GM20431 (cell line): ENCODE measurements around the gene RBMS1.

ENCODE experiments used
- in situ Hi-C: fragments of 300-500 bp; cut with MseI, MboI; formaldehyde crosslinking; loops from one replicate; pipeline ENCODE4 v1.15.0; 2020; ENCODE audit warnings: low sequenced_read_pairs; ENCODE audit not compliant: unreplicated experiment

RBMS1 gene

GRCh38 chr2:160247296-160248035 is 246.1 kb downstream of the RBMS1 start:
- in situ Hi-C loops = no loop called here

DNA sequence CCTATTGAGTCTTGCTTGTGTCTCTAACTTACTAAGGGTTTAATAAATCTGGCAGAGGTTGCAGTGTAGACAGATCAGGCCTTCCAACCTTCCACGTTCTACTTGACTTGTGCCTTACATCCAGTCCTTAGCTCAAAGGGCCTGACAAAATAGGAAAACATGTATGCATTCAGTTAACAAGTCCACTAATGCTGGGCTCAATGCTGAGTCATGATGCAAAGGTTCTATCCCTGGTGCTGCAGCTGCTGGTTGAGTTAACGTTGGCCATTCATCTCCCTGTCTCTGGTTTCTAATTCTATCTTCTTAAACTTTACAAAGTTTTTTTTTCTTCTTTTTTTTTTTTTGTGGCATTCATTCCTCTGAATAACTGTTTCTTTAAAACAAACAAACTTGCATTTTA is 247.3 kb downstream of the RBMS1 start:
- in situ Hi-C loops = no loop called here

DNA sequence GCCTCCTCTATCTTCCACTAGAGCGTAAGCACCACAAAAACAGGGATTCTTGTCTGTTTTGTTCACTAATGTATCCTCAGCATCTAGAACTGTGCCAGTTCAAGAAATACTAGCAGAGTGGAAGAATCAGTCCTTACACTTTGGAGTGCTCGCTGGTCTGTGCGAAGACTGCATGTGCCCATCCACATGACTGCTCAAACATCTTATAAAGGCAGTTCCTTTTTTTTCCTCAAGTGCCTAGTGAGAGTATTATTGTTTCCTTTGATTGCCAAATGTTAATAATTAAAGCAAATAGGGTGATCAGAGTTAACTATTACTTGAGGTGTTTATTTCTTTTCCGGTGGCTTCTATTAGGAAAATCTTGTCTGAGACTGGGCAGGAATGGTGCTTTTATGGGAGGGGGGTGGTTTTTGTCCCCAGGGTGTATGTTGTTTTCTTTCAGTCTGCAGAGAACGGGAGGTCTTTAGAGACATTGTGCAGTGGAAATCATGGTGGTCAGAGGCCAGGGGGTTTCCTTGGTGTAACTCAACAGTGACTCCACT is 247.9 kb downstream of the RBMS1 start:
- in situ Hi-C loops = no loop called here

- in situ Hi-C loops = no loop called here
These were observed 250.6 kb downstream of the RBMS1 start for GRCh38 chr2:160242893-160243564.

DNA sequence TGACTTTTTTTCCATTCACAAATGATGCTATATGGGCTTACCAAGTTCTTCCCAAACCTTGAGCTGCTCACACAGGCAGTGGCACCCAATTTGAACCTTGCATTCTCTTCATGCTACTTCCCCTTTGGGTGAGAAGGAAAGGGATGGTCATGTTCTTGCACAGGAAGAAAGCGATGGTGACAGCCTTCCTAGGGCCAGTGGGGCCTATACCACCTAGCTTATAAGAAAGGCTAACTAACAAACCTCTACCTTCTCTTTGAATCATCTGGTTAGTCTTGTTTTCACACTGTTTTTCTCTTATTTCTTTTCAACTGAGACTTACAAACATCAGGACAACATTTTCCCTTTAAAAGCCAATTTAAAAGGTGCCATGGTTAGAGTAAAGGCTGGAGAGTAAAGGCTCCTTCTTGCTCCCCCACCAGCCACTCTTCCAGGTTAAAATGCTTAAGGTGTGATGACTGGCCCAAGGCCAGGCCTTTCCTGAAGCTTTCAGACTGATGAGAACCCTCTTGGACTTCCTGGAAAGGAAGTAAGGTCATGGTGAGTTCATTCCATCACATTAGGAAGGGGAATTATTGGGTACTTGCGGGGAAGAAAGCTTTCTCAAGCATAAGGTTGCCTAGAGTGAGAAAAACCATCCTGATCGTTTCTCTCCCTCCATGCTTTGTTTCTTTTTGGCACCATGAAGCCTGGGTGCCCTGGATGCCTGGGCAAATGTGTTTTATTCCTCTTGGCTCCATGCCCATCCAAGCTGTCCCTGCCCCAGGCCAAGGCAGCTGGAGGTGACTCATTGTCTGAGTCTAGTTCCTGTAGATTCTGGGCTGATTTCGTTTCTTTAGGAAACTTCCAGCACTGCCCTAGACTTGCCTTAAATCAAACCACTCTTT is 252.1 kb downstream of the RBMS1 start:
- in situ Hi-C loops = no loop called here

DNA sequence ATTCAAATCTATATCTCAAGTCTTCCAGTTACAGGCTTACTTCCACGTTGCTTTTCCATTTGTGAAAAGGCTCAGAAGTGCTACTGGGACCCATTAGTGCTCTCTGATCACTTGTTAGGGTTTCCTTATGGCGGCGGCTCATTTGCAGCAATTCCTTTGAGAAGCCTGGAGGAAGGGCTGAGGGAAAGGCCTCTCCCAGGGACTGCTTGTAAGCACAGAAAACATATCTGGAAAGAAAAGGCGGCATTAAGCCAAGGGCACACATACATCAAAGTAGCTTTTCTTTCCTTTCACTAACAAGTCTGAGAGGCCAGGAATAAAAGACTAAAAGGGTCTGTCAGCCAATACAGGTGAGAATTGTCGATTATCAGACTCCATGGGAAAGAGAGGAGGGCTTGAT is 254.2 kb downstream of the RBMS1 start:
- in situ Hi-C loops = no loop called here

DNA sequence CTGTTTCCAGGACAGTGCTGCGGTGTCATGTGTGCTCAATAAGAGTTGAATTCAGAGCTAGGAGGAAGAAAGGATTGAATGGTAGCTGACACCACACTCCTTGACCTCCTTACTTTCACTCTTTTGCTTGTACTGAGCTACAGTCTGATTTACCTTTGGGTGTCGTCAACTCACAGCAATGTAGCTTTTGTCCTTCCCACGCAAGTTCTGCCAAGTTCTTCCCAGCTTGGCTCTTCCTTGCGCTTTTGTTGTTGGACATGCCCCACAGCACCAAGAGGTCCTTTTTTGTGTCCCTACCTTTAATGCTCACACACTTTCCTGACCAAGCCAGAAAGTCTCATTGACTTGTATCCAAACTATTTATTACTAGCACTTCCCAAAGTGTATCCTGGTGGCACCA is 255.2 kb downstream of the RBMS1 start:
- in situ Hi-C loops = no loop called here

- in situ Hi-C loops = no loop called here
These were observed 260.6 kb downstream of the RBMS1 start for GRCh38 chr2:160232905-160233475.

DNA sequence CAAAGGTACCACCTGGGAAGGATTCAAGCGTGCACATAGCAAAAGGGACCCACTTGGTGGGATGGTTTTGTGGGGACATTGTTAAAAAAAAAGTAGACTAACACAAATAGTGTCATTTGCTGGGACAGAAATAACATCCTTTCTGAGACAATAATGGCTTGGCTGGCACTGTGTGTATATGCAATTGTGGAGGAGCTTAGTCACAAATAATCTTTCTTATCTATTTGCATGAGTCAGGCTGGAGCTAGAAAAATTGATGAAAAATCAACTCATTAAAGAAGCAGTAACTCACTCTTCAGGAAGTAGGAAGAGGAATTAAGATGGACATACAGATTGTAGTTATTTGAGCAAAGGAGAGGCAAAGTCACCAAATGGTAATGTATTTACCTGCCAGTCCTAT is 264.0 kb downstream of the RBMS1 start:
- in situ Hi-C loops = no loop called here

- in situ Hi-C loops = no loop called here
These were observed 265.3 kb downstream of the RBMS1 start for GRCh38 chr2:160228141-160228917.

DNA sequence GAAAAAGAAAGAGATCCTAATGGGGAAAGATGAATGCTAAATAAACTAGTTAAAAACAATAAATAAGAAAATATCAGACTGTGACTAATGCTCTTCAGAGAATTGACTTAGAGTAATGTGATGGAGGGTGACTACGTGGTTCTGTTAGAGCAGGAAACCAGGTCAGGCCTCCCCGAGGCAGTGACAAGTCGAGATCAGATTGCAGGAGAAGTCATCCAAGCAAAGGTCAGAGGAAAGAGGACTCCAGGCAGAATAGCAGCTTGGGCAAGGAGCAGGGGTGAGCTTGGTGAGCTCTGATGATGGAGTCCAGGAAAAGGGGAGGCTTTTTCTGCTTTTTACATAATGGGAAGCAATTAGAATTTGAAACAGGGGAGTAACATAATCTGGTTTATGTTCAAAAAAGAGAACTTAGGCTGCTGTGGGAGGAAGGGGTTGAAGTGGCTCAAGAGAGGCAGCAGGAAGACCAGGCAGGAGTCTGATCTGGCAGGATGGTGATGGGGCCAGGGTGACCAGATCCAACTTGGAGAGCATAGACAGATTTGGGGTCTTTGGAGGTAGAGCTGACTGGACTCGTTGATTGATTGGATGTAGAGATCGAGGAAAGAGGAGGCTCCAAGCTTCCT is 266.2 kb downstream of the RBMS1 start:
- in situ Hi-C loops = no loop called here

DNA sequence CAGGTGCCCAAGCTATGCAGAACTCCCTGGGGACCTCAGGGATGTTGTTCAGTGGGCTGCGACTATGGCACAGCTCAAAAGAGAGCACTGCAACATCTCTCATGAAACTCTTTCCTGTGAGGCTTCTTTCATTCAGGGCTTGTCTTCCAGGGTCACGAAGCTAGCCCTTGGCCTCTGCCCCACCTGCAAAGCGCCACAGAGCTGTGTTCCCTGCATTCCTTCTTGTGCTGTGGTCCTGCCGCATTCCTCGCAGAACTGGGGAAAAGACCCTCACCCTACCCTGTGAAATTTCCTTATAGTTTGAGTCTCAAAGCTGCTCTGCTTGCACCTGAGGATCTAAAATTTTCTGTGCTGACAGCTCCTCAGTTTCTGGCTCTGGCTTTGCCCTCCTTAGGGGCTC is 267.2 kb downstream of the RBMS1 start:
- in situ Hi-C loops = no loop called here

GRCh38 chr2:160225722-160226121 is 267.9 kb downstream of the RBMS1 start:
- in situ Hi-C loops = no loop called here

GRCh38 chr2:160224507-160224906 is 269.1 kb downstream of the RBMS1 start:
- in situ Hi-C loops = no loop called here

DNA sequence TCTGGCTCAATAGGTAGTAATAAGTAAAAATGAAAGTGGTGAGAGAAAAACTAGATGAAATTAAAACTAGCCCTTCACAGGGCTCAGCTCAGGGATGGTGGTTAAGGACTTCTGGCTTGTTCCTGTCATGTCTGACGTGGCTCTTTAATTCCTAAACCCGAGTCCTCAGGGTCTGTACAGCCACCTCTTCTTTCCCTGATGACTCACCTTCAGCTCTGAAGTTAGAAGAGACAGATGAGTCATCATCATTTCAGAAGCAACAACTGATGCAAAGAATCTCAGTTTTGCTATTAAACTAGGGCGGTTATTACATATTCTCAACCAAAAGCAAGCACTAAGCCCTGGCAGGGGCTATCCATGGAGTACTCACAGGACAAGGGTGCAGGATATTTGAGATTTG is 269.5 kb downstream of the RBMS1 start:
- in situ Hi-C loops = no loop called here

- in situ Hi-C loops = no loop called here
These were observed 270.0 kb downstream of the RBMS1 start for GRCh38 chr2:160223560-160223959.

DNA sequence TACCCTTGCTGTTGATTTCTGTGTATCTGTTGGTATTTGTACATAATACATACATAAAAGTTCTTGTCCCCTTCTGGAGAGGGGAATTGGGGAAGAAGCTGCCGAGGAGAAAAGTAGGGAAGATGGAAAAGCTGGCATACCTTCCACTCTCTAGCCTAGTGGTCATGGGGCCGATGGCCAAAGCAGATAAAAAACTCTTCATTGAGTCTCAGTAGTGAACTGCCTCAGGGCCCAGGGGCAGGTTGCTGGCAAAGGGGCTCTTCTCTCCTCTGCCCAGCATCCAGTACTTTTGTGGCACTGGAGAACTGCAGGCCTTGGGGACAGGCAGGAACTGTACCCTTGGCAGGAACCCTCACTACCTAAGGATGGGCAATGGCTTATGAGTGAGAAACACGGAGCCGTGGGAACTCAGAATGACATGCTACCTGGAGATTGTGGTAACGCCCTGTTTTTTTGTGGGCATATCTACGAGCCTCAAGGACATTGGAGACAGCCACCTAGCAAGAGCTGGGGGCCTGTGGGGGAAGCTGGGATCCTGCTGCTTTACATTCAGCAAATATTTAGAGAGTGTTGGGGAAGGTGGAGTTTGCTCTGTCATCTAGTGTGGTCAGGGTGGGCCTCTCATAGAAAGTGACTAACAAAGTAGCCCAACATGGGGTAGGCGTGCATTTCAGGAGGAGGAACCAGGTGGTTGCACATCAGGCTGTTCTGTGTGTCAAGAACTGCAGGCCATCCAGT is 270.9 kb downstream of the RBMS1 start:
- in situ Hi-C loops = no loop called here
